GM19238 (cell line): ENCODE data around the gene ARPC2.
"Not testable (repeated sequence)": the region's sequence is repeated elsewhere in the genome, so short reads cannot be mapped to it uniquely, and the experiment has no call there.

ENCODE experiments used
- DNase-seq: peaks from one replicate; pipeline ENCODE4 v3.0.0; 2011; ENCODE audit warnings: low spot score; ENCODE audit not compliant: insufficient read length

ARPC2 gene

DNA sequence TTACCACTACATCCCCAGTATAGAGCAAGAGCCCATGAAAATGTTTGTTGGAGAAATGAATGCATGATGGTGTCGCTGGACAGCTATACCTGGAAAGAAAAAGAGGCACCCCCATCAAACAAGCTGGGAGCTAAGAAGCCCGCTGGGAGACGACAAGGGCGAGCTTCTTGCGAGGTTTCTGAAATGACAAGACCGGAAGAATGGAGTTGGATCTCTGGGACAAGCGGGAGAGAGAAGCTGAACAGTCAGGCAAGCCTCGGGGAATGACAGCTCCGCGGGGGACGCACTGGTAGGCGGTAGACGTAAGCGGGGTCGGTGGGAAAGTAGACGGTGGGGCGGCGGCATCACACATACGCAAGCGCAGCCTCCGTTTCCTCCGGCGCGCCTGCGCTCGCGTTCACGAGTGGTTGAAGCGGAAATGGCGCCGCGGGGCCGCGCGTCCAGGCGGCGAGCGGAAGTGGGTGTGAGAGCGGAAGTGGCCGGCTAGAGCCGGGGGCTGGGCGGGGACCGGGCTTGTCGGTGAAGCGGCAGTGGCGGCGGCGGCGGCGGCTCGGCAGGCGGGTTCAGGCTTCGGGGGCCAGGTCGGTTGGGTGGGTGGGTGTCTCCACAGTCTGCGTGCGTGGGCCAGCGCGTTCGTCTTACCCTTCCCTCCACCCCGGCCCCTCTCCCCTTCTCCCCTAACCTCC is at the start of gene ARPC2:
Gene ARPC2, plus strand, starts transcription at position 516 of the 686 bp plus-strand sequence. CDS start 282 bp downstream, outside the sequence.
- DNase-seq = peak; percentile 84

DNA sequence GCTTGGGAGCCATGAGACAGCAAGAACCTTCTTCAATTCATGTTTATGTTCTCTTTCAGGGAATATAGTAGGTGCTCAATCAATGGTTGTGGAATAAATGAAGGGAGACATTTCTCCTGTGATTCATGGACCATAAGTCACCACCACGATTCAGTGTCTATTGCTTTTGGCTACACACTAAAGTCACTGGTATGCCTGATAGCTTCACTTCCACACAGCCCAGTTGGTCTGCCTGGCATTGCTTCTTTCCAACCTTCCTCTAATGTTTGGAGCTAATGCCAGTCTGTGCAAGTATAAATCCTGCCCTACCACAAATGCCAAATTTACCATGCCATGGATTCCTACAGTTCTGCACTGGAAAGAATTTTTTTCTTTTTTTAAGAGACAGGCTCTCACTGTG is 49.0 kb upstream of the ARPC2 start:
- DNase-seq = no peak

DNA sequence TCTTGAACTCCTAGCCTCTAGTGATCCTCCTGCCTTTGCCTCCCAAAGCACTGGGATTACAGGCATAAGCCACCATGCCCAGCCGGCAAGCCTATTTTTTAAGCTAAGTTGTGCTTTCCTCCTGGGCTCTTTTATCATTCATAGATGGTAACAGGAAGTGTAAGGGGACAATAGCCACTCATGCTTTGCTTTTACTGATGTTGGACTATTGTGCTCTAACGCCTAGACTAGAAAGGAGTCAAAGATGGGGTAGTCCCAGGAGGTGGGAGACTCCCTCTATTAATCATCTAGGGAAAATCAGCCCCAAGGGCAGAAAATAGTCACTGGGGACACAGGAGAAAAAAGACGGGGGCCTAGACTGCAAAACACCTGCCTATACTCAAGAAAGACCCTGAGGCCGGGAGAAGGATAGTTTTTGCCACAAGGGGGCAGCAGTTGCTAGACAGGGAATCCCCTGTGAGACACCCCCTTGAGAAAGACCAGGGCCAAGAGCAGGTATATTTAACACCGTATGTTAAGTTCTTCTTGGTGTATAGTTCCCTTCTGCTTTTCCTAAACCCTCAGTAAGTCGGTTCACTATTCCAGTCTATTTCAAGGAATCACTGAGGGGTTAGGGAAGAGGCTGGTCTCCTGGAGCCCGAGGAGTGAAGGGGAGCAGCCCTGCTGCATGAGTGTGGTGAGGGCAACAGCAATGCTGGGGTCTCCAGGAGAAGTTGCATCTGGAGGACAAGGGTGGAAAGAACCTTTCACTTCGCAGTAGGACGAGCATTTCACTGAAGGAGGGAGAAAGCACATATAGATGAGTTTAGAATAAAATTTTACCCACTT is 48.1 kb upstream of the ARPC2 start:
- peak; percentile 51 for DNase-seq

DNA sequence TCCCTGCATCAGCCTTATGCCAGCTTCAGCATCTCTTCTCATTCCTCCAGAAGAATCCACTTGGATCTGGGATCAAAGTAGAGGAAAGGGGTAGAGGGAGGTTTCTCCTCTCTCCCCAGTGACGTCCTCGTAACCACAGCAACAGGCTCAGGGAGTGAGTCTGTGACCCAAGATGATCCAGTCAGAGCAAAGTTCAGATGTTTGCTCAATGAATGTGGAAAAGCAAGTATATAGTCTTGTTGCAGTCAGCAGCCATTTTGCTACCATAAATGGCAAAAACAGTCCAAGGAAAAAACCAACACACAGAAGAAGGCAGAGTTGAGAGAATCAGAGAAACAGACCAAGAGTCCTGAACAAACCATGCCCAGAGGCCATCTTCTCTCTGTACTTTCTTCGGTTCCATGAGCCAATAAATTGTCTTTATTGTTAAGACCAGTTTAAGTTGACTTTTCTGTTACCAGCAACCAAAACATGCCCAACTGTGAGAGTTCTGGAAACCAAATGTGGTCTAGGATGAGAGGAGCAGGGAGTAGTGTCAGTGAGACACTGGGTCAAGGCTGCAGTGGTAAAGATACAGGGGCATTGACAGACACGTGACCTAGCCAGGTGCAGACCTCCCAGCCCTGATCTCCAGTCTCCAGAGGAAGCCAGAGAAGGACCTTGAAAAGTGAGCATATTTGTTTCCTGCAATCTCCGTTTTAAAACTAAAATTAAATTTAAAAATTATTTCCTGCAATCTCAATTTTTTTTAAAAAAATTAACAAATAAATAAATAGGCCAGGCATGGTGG is 47.0 kb upstream of the ARPC2 start:
- DNase-seq = no peak

DNA sequence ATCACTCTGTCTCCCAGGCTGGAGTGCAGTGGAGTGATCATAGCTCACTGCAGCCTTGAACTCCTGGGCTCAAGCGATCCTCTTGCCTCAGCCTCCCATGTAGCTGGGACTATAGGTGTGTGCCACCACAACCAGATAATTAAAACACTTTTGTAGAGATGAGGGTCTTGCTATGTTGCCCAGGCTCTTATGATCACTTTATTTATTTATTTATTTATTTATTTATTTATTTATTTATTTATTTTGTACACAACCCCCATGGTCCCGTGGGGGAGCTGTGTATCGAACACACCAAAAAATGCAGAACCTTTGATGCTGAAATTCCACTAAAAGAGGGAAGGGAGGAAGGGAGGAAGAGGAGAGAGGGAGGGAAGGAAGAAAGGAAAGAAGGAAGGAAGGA is 45.2 kb upstream of the ARPC2 start:
- DNase-seq = not testable (repeated sequence)

DNA sequence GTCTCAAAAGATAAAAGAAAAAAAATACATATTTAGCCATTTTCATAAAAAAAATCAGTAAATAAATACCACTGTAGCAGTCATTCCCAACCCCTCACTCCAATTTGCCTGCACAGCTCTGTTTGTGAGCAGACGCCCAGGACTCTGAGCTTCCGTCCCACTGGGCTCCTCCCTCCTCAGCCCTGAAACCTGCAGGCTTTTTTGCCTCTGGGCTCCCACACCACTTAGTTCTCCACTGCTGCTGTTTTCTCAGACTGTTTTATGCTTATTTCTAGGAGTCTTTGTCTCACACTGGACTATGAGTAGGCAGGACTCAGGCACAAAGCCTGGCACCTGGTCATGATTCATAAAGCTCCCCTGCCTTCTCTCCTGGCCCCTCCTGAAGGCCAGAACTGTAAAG is 44.1 kb upstream of the ARPC2 start:
- DNase-seq = no peak

DNA sequence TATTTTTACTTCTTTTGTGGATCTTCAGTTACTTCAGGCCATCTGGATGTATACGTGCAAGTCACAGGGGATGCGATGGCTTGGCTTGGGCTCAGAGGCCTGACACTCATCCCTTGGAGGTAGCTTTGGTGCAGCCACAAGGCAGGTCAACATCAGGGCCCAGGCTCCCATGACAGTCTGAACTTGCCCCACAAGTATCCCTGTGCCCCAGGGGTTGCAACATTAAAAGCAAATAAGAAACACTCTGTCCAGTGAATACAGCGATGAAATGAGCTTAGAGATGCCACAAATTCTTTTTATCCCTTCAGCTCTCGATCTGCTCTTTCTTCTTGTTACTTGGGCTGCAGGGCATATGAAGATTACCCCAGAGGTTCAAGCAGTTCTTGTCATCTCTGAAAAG is 37.2 kb upstream of the ARPC2 start:
- no peak for DNase-seq

DNA sequence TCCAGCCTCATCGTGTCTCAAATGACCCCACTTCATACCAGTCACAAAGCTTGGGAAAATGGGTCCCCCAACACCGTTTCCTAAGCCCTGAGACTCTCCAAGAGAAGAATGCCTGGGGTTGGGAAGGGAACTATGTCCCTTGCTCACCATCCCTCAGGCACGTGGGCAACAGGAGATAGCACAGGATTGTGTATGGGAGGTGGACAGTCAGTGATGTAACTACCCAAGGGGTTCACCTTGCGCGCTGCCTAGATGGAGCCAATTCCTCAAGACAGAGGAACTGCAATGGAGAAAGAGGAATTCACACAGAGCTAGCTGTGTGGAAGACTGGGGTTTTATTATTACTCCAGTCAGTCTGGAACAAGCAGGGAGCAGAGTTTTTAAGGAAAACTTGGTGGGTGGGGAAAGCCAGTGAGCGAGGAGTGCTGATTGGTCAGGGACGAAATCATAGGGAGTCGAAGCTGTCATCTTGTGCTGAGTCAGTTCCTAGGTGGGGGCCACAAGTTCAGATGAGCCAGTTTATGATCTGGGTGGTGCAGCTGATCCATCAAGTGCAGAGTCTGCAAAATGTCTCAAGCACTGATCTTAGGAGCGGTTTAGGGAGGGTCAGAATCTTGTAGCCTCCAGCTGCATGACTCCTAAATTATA is 36.4 kb upstream of the ARPC2 start:
- DNase-seq = no peak

DNA sequence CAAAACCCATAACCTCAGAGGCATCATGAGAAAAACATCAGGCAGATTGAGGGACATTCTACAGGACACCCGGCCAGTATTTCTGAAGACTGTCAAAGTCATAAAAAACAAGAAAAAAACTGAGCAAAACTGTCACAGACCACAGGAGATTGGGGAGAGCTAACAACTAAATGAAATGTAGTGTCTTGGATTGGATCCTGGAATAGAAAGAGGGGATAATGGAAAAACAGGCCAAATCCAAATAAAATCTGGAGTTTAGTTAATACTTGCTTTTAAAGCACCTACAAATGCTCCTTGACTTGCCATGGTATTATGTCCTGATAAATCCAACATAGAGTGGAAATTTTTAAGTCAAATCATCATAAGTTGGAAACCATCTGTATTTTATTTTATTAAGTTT is 32.7 kb upstream of the ARPC2 start:
- DNase-seq = no peak

DNA sequence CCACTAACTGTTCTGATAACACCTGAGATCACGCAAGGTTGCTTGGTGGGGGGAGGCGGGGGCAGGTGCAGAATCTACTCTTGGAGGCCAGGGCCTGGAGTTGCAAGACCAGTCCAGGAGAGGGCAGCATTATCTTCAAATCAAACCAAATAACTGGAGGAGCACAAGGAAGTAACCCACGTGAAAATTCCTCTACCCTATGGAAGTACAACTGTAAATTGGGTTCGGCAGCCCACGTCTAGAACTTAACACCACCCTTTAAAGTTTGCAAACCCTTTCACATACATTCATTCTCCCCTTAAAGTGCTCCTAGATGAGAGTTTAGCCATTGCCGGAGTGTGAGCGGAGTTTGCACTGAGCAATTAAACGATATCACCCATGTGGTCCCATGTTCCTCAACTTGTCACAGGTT is 30.6 kb upstream of the ARPC2 start:
- peak; percentile 49 for DNase-seq

DNA sequence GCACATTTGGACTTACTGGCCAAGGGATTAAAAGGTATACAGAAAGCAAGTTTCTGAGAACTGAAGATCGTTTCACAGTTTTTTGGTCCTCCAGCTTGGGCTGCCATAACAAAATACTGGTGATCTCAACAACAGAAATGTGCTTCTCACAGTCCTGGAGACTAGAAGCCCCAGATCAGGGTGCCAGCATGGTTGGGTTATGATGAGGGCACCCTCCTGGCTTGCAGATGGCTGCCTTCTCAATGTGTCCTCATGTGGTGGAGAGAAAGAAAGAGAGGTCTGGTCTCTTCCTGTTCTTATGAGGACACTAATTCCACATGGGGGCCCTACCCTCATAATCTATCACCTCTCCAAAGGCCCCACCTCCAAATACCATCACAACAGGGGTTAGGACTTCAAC is 30.1 kb upstream of the ARPC2 start:
- no peak for DNase-seq

DNA sequence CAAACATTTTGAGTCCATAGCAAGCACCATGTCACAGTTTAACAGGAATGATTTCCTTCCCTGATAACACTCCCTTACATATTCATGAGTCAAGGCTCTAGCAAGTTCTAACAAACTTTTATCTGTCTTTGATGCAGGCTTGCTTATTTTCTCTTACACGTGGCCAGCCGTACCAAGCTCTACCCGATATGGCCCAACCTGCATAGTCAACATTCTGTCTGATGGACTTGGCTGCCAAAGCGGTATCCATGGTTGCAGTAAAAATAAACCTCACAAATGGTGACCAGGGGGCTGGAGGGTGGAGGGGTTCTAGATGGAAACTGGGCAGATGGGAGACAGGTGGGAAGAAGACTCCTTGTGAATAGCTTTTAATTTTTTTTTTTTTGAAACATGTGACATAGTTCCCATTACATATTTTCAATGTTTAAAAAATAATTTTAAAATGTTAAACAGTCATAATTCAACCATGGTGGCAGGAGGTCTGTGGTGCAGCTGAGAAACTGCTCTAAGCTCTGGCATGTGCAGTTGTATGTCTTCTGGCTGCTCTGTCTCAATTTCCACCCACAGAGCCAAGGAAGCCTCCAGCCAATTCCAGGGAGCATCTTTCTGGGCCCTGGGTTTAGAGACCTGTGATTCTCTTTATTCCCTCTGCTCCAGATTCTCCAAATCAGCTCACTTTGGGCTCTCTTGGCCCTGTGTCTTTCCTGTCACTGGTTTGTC is 29.5 kb upstream of the ARPC2 start:
- DNase-seq = no peak

DNA sequence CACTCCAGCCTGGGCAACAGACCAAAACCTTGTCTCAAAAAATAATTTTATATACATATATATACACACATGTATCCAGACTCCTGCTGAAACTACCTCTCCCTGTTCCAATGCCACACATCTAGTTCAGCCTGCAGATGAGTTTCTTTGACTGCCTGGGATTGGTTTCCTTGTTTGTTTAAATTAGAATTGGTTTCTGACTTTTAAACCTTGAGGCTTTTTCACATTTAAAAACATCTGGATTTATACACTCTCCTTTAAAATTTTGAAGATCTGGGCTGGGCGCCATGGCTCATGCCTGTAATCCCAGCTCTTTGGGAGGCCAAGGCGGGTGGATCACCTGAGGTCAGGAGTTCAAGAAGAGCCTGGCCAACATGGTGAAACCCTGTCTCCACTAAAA is 28.5 kb upstream of the ARPC2 start:
- DNase-seq = no peak

DNA sequence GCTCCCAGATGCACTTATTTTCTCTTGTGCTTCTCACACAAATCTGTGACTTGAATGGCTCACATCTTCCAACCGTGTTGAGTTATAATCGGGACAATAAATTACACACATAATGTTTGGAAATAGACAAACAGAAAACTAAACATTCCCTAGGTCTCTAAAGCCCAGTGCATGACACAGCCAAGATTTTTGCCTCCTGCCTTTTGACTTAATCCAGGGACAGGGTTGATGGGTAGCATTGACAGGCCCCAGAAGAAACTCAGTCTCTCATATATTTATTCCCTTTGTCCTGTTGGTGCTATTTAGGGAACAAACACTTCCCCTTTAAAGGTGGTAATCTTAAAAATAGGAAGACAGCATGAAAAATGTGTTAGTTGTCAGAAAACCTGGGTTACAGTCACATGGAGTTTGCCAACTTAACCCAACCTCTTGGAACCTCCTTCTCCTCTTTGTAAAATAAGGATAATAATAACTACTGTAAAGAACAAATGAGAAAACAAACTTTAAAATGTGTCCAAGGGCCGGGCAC is 24.0 kb upstream of the ARPC2 start:
- no peak for DNase-seq

DNA sequence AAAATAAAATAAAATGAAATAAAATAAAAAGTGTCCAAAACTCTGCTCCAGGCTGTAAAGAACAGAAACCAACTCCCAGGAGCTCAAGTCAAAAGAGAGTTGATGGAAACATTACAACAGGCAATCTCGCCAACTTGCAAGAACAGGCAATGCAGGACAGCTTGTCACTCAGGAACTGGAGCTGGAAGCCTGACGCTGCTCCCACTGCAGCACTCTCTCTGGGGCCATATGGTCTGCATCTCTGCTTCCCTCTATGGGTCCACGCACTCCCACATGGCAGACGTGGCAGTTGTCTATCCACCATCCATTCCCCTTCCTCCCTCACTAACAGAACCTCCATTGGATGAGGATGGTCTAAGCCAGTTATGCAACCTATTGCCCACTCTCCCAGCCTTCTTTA is 23.3 kb upstream of the ARPC2 start:
- no peak for DNase-seq

DNA sequence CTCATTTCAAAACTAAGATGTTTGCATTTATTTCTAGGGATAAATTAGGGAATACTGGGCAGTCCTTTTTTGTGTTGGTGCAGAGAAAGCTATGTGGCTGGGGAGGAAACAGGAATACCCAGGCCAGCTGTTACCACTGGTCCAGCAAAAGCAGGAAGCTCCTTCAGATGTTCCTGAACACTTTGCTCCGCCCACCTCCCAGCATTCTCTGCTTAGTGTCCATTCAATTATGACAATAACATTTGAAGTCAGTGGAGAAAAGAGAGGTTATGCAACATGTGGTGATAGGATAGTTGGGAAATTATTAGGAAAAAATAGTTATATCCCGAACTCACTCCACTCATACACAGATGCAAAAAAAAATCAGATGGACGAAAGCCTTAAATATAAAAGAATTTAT is 22.1 kb upstream of the ARPC2 start:
- DNase-seq = no peak

DNA sequence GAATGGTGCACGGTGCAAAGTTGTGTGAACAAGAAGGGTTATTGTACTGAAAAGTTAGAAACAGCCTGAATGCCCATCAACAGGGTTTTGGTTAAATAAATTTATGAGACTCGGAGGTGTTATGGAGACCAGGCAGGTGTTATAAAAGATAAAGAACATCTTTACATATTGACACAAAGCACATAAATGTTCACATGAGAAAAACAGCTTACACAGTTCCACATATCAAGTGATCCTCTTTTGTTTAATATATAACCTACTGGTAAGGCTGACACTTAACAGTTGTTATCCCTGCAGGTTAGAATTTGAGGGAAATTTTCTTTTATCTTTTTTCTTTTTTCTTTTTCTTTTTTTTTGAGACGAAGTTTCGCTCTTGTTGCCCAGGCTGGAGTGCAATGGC is 20.0 kb upstream of the ARPC2 start:
- no peak for DNase-seq

DNA sequence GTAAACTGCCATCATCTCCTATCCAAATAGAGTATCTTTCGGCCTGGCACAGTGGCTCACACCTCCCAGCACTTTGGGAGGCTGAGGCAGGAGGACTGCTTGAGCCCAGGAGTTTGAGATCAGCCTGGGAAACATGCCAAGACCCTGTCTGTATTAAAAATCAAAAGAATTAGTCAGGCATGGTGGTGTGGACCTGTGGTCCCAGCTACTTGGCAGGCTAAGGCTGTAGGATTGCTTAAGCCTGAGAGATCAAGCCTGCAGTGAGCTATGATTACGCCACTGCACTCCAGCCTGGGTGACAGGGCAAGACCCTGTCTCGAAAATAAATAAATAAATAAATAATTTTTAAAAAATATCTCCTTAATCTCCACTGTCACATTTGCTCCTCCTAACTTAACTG is 14.7 kb upstream of the ARPC2 start:
- no peak for DNase-seq

DNA sequence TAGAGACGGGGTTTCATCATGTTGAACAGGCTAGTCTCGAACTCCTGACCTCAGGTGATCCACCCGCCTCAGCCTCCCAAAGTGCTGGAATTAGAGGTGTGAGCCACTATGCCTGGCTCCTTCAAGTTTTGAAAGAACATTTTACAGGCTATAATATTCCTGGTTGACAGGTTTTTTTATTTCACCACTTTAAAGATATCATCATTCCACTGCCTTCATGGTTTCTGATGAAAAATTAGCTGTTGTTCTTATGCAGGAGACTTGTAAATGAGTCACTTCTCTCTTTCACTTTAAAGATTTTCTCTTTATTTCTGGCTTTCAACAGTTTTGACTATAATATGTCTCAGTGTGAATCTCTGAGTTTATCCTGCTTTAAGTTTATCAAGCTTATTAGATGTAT is 7.9 kb upstream of the ARPC2 start:
- DNase-seq = no peak

DNA sequence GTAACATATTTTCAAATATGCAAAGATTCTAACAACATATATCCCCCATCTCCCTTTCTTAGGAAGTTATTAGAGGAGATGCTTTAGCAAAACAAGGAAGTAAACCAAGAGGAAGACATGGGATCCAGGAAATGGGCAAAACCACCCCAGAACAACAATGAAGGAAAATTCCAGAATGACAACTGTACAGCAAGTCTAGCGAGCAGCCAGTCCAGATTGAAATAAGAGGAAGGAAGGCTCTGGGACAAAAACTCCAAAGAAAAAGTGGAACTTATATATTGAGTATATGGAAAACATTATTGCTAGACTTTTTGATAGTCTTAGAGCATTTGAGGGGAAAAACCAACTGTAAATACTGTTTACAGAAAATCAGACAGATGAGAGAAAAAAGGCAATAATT is 2.9 kb upstream of the ARPC2 start:
- DNase-seq = no peak

DNA sequence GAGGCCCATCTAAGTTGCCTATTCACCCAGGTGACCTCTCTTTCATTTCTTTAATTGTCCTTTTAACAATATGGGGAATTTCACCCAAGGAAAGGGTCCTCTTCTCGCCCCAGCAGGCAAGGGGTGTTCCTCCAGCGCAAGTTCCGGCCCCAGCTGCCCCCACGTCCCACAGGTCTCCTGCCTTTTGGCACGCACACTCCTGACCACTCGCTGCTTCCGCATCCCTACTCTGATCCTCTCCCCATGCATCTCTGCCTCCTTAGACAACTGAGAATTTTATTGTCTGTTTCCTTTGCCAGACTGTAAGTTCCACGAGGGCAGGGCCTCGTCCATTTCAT is 684 bp upstream of the ARPC2 start:
- DNase-seq = no peak
